Activated effector memory CD4-positive, alpha-beta T cell treated with anti-CD3 and anti-CD28 coated beads, Interleukin-2, amount 50 U/mL, for 16 hours (primary cell): Measurements from ENCODE around the gene DPP9.

Experiments
- DNase-seq: peaks from one replicate; pipeline ENCODE4 v3.0.0-alpha.2; 2020

DPP9 gene

DNA sequence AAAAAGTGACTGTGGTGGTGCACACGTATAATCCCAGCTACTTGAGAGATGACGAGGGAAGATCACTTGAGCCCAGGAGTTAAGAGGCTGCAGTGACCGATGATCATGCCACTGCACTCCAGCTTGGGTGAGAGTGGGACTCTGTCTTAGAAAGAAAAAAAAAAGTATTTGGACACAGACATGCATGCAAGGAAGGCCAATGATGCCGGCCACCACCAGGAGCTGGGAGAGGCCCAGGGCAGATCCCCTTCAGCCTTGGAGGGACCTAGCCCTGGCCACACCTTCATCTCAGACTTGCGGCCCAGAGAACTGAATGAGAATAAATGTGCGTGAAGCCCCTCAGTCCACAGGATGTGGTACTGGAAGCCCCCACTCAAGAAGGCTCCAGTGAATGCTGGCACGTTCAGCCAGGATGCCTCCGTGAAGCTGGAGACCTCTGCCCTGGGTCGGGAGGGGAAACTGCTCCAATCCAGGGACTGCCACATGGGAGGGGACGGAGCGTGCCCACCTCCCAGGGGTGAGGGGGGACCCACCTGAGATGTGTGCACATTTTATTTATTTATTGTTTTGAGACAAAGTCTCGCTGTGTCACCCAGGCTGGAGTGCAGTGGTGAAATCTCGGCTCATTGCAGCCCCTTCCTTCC is 69.7 kb downstream of the DPP9 start:
- DNase-seq = no peak

DNA sequence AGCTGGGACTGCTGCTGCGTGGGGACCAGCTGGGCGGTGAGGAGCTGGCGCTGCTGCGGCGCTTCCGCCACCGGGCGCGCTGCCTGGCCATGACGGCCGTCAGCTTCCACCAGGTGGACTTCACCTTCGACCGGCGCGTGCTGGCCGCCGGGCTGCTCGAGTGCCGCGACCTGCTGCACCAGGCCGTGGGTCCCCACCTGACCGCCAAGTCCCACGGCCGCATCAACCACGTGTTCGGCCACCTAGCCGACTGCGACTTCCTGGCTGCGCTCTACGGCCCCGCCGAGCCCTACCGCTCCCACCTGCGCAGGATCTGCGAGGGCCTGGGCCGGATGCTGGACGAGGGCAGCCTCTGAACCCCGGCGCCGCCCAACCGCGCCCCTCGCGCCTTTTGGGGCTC is 71.6 kb downstream of the DPP9 start:
- DNase-seq = no peak

DNA sequence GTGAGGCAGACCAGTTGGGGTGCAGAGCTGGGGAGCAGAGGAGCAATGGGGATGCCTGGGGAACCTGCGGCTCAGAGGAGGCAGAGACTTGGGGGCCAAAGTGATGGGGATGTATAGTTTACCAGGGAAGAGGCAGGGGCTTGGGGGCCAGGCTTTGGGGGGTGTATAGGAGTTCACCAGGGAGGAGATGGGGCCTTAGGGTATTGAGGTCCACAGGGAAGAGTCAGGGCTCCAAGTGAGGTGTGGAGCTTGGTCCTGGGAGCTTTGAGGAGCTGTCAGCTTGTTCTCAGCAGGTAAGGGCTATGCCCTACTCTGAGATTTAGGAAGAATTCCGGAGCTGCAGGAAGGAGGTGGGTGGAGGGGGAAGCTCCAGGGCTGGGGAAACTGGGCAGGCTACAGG is 73.5 kb downstream of the DPP9 start:
- no peak for DNase-seq

DNA sequence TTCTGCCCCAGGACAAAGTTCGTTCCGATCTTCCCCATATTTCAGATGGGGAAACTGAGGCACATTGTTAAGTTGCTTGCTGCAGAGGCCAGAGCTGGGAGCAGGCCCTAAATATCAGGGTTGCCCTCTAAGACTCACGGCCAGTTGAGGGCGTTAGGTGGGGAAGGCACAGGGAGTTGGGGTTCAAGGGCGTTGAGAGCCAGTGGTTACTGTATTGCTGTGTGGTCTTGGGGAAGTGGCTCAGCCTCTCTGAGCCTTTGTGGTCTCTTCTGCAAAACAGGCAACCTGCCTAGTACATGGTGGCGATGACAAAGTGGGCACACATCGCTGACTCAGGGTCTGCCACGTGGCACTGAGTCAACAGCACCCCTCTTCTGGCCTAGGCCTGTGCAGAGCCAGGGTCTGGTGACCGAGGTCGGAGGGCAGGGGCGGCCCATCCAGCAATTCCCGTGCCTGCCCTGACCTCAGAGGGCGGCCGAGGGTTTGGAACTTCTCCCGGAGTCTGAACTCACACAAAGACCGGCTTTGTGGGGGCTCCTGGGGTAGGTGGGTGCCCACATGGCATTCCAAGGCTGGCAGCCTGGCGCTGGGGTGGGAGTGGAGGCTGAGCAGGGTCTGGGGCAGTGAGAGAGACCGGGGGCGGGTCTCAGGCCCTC is 74.1 kb downstream of the DPP9 start:
- DNase-seq = no peak

DNA sequence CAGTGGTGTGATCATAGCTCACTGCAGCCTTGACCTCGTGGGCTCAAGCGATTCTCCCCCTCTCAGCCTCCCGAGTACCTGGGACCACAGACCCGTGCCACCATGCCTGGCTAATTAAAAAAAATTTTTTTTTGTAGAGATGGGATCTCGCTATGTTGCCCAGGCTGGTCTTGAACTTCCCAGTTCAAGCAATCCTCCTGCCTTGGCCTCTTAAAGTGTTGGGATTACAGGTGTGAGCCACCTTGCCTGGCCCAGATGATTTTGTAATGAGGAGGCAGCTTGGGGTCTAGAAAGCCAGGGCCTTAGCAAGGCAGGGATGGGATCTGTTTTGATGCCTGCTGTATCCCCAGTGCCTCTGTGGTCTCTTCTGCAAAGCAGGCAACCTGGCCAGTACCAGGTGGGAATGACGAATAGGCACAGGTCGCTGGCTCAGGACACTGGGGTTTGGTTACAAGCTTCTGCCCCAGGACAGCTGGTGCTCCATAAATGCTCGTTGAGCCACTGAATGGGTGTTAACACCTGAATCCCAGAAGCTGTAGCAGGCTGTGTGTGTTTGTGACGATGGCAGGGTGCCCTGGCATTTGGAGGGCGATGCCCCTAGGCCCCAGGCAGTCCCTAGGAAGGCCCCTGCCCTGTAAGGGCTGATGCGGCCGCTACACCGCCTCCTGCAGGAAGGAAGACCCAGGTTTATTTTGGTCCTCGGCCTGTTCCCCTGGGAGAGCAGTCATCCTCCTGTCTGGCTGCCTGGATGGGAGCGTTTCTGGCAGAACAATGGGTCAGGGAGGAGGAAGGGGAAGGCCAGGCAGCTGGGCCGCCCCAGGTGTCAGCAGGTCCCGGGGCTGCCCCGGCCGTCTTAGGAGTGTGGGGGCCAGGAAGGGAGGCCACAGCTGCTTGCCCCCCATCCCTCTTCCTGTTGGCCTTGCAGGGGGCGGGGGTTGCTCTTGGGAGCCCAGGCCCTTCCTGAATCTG is 75.7 kb downstream of the DPP9 start:
- DNase-seq = no peak

DNA sequence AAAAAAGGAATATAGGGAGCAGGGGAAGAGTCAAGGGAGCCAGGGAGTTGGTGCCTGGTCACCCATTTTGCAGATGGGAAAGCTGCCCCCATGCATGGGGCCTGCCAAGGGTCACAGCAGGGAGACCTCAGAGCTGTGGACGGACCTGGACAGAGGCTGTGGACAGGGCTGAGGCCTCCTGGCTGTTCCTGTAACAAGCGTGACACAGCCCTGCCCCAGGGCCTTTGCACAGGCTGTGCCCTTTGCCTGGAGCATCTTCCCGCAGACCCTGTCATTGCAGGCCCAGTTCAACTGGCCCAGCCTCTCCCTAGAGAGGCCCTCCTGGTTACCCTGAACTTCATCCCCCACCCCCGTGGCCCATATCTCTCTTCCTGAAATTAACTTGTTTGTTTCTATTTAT is 77.9 kb downstream of the DPP9 start:
- DNase-seq = no peak

GRCh38 chr19:4642625-4643024 is 81.0 kb downstream of the DPP9 start:
- DNase-seq = no peak

DNA sequence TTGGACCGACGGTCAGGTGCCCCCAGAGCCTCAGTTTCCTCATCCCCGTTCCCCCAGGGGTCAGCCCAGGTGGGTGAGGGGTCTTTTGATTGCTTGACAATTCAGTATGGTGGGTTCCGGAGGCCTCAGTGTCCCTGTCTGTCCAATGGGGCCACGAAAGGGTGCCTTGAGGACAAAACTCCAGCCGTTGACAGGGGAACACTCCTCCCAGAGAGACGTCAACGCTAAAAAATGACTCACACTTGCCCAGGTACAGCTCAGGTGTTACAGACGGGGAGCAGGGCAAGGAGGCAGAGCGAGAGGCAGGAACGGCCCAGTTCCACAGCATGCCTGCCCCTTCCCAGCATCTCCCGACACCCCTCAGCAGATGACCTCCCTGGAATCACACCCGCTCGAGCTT is 82.5 kb downstream of the DPP9 start:
- no peak for DNase-seq

DNA sequence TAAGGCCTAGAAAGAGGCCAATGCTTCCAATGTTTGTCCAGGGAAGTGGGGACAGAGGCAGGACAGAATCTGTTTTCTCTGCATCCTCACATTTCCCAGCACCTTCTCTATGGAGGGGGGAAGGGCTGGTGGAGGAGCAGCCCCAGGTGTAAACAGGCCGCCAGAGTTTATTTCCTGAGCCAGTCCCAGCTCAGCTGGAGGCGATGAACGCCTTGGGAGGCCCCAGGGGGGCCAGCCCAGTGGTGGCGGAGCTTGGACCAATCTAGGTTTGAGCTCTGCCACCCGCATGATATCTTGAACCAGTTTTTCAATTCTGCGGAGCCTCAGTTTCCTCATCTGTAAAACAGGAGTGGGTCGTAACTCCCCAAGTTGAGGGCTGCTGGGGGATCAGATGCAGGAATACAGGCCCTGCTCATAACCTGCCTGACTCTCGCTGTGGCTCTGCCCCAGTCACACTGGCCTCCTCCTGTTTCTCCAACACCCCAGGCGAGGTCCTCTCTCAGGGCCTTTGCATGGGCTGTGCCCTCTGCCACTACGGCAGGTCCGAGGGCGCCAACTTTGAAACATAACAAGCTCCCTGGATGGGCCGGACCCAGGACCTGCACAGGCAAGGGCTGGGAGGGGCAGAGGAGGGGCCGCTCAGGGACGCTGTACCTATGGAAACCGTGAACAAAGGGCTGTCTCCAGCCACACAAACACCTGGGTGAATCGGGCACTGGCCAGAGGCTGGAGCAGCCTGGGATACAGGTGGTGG is 83.2 kb downstream of the DPP9 start:
- DNase-seq = no peak

DNA sequence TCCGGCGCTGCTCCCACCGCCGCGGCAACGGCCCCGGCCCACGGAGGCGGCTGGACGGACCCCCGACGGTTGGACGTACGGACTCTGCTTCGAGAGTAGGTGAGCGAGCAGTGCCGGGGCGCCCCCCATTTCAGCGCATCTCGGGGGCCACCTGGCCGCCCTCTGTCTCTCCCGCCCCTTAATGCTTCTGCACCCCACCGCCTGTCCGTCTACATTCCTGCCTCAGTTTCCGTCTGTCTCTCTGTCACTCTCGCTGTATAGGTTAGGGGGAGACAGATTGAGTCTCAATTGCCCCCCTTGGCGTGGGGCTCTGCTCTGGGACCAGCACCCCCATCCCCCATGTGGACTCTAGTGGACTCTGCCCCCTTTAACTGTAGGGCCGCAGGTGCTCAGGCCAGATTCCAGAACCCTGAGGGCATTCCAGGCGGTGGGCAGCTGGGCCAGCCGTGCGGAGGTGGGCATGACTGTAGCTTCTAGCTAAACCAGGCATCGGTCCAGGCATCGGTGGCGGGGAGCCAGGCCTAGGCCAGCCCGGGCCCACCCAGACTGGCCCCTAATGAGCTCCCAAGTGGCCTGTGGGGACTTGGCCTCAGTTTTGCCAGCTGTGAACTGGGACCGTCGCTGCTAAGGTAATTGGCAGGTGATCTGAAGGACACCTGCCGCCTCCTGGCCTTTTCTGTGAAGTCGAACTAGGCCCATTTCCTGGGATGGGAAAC is 84.0 kb downstream of the DPP9 start:
- DNase-seq = peak; percentile 69

GRCh38 chr19:4638828-4639530 is 84.7 kb downstream of the DPP9 start, which contains the start of gene TNFAIP8L1:
TNFAIP8L1 (plus strand) TSS chr19:4639516; CDS start chr19:4651870, 12,354 bp downstream.
- DNase-seq = peak; percentile 100

- no peak for DNase-seq
Measured at GRCh38 chr19:4638317-4638716, 85.3 kb downstream of the DPP9 start.

- DNase-seq = no peak
Measured at GRCh38 chr19:4636761-4637160, 86.9 kb downstream of the DPP9 start.

DNA sequence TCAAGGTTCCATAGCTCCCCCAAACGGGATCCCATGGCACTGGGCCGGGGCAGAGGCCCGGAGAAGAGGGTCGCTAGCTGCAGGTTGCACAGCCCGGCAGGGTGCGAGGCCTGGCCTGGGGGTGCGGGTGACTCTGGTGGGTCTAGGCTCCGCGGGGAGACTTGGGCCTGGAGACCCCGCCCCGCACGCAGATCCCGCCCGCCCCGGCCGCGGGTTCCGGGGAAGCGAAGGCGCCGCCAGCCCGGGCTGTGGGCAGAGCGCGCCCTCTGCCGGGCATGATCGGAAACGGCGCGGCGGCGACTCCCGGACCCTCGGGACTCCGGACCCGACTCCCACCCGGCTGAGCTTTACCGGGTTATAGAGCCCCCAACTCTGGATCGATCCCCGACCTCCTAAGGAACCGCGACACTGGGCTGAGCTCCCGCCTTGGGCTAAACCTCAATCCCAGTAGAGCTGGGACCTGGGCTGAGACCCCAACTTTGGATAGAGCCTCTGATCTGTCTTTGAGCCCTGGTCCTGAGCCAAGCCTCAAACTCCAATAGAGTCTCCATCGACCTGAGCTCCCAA is 87.4 kb downstream of the DPP9 start:
- peak; percentile 92 for DNase-seq

DNA sequence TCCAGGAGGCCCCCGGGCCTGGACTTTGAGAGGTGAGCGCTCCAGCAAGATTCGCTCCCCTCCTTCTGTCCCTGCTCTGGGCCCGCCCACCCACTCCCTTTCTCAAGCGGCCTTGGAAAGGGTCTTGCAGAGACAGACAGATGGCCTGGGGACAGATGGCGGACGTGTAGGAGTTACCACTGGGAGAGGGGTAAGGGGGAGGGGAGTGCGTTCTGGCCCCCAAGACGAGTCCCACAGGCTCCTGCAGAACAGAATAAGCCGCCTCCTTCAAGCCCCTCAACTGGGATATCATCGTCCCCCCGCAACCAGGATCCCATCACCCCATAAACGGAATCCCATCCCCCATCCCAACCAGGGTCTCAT is 87.9 kb downstream of the DPP9 start:
- DNase-seq = no peak

GRCh38 chr19:4633140-4633967 is 90.3 kb downstream of the DPP9 start:
- DNase-seq = peak; percentile 80
